Measurements from ENCODE around the gene LZTR1. TPM values are rescaled to one million over a fixed set of nuclear protein-coding genes. Genes with fewer than 3 reads are reported as not detected.

The LZTR1 gene
- total RNA-seq, 1 donor from 2014 or later: 21.9 TPM

DNA sequence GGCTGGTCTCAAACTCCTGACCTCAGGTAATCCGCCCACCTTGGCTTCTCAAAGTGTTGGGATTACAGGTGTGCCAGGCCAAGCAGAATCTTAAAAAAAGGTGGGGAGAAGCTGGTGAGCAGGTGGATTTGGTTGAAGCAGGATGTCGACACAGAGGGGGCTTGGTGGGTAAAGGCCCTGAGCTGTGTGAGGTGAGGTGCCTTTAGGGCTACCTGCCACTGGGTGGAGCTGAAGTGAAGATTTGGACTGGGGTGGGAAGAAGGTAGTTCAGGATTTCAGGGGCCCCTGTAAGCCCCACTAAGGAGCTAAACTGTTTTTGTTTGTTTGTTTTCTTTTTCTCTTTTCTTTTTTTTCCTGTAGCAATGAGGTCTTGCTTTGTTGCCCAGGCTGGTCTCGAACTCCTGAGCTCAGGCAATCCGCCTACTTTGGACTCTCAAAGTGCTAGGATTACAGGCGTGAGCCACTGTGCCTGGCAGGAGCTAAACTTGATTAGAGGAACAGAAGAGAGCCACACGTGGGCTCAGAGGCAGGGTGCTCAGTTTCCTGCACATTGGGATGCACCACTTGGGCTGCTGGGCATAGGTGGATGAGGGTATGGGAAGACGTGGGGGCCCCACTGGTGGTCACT is 38.8 kb downstream of the LZTR1 start:
- Histone ChIP-seq H3K9me3 (ENCODE audit: low read depth) (no peaks in the 10 kb centered on the region), H3K79me2 (ENCODE audit: low read depth) (no peaks in the 10 kb centered on the region), H2AFZ (replicated peaks) (no peak overlapping the region), H3K4me3 (no peak overlapping the region), H3K27me3 (no peaks in the 10 kb centered on the region), H3F3A (ENCODE audit: low read depth) (no peaks in the 10 kb centered on the region), H3K36me3 (no peaks in the 10 kb centered on the region), H3K4me1 (peaks cover 1% of the 10 kb centered on the region), H3K27ac (no peak overlapping the region), H4K20me1 (ENCODE audit: low read depth) (no peaks in the 10 kb centered on the region), H3K4me2 (no peak overlapping the region), H3K9ac (no peak overlapping the region)
- Mint-ChIP-seq H3K27me3 (ENCODE audit: insufficient read depth, low read depth) (peaks cover under 1% of the 10 kb centered on the region), H3K4me3 (no peak overlapping the region), H3K9me3 (no peaks in the 10 kb centered on the region), H3K36me3 (peaks cover 2% of the 10 kb centered on the region), H3K4me1 (peaks cover 33% of the 10 kb centered on the region), H3K27ac (peak overlapping the region; percentile 72)
- peak; percentile 55 for DNase-seq (ENCODE audit: low spot score)
- TF ChIP-seq CTCF (IDR thresholded peaks at IDR 0.05) (peak; percentile 57), EZH2 (IDR thresholded peaks at IDR 0.05) (no peak)

DNA sequence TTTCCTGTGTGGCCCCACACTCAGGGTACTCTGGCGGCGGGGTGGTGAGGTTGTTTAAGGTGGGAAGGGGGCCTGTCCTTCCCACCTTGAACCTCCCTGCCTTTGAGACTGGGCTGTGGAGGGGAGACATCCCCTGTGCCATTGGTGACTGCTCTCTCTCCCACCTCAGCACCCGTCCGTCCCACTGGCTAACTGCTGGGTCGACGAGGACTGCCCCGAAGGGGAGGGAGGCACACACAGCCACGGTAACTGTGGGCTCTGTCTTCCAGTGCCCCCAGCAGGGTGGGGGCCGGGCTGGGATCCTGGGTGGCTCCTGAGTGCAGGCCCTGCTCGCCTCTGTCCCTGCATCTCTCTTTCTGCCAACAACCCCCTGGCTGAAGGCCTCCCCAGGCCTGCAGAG is 40.4 kb downstream of the LZTR1 start:
- DNase-seq (ENCODE audit: low spot score): no peak
- Histone ChIP-seq H2AFZ (replicated peaks) (no peak overlapping the region), H3K27me3 (no peaks in the 10 kb centered on the region), H3K36me3 (no peaks in the 10 kb centered on the region), H3K27ac (no peak overlapping the region), H3K4me3 (no peak overlapping the region), H3F3A (ENCODE audit: low read depth) (no peaks in the 10 kb centered on the region), H3K9me3 (ENCODE audit: low read depth) (no peaks in the 10 kb centered on the region), H3K4me1 (no peaks in the 10 kb centered on the region), H4K20me1 (ENCODE audit: low read depth) (no peaks in the 10 kb centered on the region), H3K79me2 (ENCODE audit: low read depth) (no peaks in the 10 kb centered on the region), H3K4me2 (no peak overlapping the region), H3K9ac (no peak overlapping the region)
- TF ChIP-seq CTCF (IDR thresholded peaks at IDR 0.05) (no peak), EZH2phosphoT487 (IDR thresholded peaks at IDR 0.05) (no peak), EZH2 (IDR thresholded peaks at IDR 0.05) (no peak)
- Mint-ChIP-seq H3K4me1 (peaks cover 22% of the 10 kb centered on the region), H3K4me3 (no peak overlapping the region), H3K27me3 (ENCODE audit: insufficient read depth, low read depth) (no peaks in the 10 kb centered on the region), H3K9me3 (no peaks in the 10 kb centered on the region), H3K36me3 (peaks cover 2% of the 10 kb centered on the region), H3K27ac (no peak overlapping the region)

- Histone ChIP-seq H3K4me1 (no peaks in the 10 kb centered on the region), H3K27ac (no peak overlapping the region), H2AFZ (replicated peaks) (no peak overlapping the region), H4K20me1 (ENCODE audit: low read depth) (no peaks in the 10 kb centered on the region), H3K27me3 (no peaks in the 10 kb centered on the region), H3K4me3 (no peak overlapping the region), H3F3A (ENCODE audit: low read depth) (no peaks in the 10 kb centered on the region), H3K9ac (no peak overlapping the region), H3K4me2 (no peak overlapping the region), H3K79me2 (ENCODE audit: low read depth) (no peaks in the 10 kb centered on the region), H3K36me3 (no peaks in the 10 kb centered on the region), H3K9me3 (ENCODE audit: low read depth) (no peaks in the 10 kb centered on the region)
- Mint-ChIP-seq H3K9me3 (no peaks in the 10 kb centered on the region), H3K4me3 (no peak overlapping the region), H3K4me1 (peaks cover 16% of the 10 kb centered on the region), H3K27ac (no peak overlapping the region), H3K36me3 (peaks cover 2% of the 10 kb centered on the region), H3K27me3 (ENCODE audit: insufficient read depth, low read depth) (no peaks in the 10 kb centered on the region)
- no peak for DNase-seq (ENCODE audit: low spot score)
- TF ChIP-seq EZH2 (IDR thresholded peaks at IDR 0.05) (no peak), CTCF (IDR thresholded peaks at IDR 0.05) (no peak), EZH2phosphoT487 (IDR thresholded peaks at IDR 0.05) (no peak)
These were observed 41.0 kb downstream of the LZTR1 start for GRCh38 chr22:21022955-21023614.
